GM12872 (cell line): Measurements from ENCODE around the gene SMIM7.

Experiments
- TF ChIP-seq, protein P1 (sequence below): IDR thresholded peaks from 3 replicates; pipeline ENCODE4 v1.5.1; 2011; ENCODE audit warnings: low read depth, mild to moderate bottlenecking, low read length, moderate library complexity; ENCODE audit not compliant: insufficient read depth

The SMIM7 gene

DNA sequence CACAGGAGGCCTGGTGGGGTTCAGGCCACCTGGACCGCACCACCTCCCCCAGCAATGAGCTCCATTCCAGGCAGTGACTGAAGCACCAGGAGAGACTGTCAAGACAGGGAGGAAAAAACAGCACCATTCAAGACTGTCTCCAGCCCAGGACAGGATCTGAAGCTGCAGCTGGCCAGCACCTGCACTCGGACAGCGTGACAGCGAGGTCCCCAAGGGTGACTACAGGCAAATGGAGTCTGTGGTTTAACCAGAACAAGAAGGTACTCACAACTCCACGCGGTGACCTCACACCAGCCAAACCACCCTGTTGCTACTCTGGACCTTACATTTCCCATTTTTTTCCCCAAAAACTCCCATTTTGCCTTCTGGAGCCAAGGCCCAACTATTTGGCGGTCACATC is 41.7 kb downstream of the SMIM7 start:
- TF ChIP-seq, protein P1, sequence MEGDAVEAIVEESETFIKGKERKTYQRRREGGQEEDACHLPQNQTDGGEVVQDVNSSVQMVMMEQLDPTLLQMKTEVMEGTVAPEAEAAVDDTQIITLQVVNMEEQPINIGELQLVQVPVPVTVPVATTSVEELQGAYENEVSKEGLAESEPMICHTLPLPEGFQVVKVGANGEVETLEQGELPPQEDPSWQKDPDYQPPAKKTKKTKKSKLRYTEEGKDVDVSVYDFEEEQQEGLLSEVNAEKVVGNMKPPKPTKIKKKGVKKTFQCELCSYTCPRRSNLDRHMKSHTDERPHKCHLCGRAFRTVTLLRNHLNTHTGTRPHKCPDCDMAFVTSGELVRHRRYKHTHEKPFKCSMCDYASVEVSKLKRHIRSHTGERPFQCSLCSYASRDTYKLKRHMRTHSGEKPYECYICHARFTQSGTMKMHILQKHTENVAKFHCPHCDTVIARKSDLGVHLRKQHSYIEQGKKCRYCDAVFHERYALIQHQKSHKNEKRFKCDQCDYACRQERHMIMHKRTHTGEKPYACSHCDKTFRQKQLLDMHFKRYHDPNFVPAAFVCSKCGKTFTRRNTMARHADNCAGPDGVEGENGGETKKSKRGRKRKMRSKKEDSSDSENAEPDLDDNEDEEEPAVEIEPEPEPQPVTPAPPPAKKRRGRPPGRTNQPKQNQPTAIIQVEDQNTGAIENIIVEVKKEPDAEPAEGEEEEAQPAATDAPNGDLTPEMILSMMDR = no peak

DNA sequence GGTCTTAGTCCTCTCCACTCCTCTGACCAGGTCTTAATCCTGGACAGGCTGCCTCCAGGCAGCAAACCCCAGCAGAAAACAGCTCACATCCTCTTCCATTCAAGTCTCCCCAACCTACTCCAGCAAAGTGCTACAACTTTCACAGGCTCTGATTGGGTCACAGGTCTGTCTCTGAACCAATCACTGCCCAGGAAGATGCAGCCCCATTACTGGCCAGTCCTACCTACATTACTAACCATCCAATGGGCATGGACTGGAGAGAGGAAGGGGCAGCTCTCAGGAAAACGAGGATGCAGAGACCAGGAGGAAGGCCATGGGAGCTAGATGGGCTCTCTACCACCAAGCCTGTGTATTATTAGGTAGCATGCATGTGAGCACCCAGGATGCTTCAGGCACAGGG is 44.1 kb downstream of the SMIM7 start:
- TF ChIP-seq, protein P1 = no peak

DNA sequence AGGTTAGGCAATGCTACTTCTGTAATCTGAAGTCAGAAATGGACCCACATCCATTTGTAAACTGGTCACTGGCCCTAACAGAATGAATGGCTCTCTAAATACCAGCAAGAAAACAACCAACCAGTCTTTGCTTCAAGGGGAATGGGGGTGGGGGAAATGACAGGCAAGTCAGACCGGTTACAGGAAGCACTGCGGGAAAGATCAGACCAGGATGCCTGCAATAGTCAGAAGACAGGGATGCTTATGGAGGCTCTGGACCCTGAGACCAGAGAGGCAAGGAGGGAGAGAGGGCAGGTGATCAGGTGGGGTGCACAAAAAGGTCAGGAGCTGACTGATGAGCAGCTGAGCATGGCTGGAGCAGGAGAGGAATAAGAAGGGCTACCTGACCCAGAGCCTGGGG is 45.0 kb downstream of the SMIM7 start:
- TF ChIP-seq, protein P1 = no peak

DNA sequence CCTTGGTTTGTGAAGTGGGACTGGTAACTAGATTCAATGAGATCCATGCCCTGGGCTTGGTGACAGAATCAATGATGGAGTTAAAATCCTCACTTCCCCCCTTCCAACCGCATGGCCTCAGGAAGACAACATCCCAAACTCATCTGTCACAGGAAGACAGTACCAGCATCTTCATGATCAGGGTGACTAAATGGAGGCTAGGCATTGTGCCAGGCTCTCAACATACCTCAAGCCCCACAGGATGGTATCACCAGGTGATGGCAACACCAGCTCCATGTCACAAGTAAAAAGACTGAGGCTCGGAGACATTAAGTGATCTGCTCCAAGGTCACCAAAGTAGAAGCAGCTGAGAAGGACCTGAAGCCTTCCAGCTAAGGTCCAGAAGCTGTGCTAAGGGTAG is 46.1 kb downstream of the SMIM7 start:
- TF ChIP-seq, protein P1 = no peak

DNA sequence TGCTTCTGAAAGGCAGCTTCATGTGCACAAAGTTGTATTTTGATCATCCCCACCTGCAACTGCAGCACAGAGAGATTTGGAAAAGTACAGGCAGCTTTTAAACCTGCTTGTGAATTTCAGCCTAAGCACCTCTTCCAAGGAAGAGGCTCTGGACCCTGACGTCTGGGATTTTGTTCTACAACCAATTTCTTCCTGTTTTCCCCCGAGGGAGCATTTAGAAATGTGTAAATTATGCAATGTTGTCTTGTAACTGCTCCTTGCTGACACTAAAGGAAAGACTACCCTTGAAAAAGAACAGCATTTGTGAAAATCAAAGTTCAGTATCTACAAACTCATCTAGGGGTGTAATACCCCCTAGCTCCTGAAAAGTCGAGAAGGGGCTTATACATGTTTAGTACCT is 47.3 kb downstream of the SMIM7 start:
- TF ChIP-seq, protein P1 = no peak

DNA sequence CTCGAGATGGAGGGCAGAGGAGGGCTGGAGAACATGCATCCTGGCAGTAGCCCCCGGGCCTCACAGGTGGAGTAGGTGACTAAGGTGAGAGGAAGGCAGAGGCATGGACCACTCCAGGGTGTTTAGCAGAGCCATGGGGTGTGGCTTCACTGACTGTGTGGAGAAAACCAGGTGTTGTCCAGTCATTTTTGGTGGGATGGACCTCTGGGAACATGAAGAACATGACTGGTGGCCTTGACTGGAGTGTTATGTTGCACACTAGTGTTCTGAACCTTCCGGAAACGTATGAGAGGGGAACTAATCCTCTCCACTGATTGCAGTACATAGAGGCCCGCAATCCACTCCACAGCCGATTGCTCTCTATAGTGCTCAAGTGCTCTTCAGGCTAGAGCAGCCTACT is 48.8 kb downstream of the SMIM7 start:
- TF ChIP-seq, protein P1 = no peak

DNA sequence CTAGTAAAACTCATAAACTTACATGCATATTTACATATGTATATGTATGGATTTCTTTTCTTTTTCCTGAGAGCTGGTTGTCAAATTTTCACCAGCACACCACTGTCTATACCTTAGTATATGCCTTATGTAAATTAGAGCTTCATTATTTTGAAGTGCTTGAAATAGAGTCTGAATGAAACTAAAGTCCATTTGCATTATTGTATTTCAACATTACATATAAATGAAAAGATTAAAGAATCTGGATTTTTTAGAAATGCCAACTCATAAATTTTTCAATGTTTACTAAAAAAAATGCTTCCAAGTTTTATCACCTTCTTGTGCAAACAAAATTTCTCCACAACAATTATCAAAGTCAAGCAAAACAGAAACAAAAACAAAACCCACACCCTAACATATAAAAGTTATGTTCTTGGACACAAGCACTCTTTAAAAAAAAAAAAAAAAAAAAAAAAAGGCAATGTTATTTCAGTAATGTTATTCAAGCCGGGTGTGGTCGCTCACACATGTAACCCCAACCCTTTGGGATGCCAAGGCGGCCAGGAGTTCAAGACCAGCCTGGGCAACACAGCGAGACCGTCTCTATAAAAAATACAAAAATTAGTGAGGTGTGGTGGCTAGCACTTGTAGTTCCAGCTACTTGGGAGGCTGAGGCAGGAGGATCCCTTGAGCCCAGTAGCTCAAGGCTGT is 50.3 kb downstream of the SMIM7 start:
- TF ChIP-seq, protein P1 = no peak
